Thymus (tissue), 11 donors: ENCODE results near the gene WIPF3. TPM values are rescaled to one million over a fixed set of nuclear protein-coding genes. Genes with fewer than 3 reads are reported as not detected.

Experiments
- DNase-seq, 9 donors: peaks; one replicate each; pipeline ENCODE4 v3.0.0-alpha.2; 2013; ENCODE audit warnings: low spot score in 9 of 9, low read depth in 6 of 9, missing footprints in 1 of 9
- H3K27ac ChIP-seq, 2 donors: one replicate each; pipeline ENCODE4 v1.5.1; 2013; ENCODE audit warnings: control low read depth in 1 of 2, low read depth in 1 of 2, low read length in 1 of 2, mild to moderate bottlenecking in 1 of 2, moderate library complexity in 1 of 2
- H3K27me3 ChIP-seq, 2 donors: one replicate each; pipeline ENCODE4 v1.5.1; 2013; ENCODE audit warnings: low read length in 1 of 2; ENCODE audit not compliant: control insufficient read depth in 2 of 2, insufficient read depth in 1 of 2
- H3K36me3 ChIP-seq, 2 donors: one replicate each; pipeline ENCODE4 v1.5.1; 2013; ENCODE audit warnings: low read length in 1 of 2, mild to moderate bottlenecking in 1 of 2, moderate library complexity in 1 of 2; ENCODE audit not compliant: control insufficient read depth in 2 of 2, insufficient read depth in 2 of 2
- H3K4me1 ChIP-seq, 2 donors: one replicate each; pipeline ENCODE4 v1.5.1; 2013; ENCODE audit warnings: low read length in 2 of 2; ENCODE audit not compliant: control insufficient read depth in 2 of 2, insufficient read depth in 2 of 2
- H3K4me3 ChIP-seq, 2 donors: one replicate each; pipeline ENCODE4 v1.5.1; 2013; ENCODE audit warnings: low read length in 2 of 2, control low read depth in 1 of 2, mild to moderate bottlenecking in 1 of 2
- H3K9me3 ChIP-seq, 2 donors: one replicate each; pipeline ENCODE4 v1.5.1; 2013; ENCODE audit warnings: low read length in 1 of 2, mild to moderate bottlenecking in 1 of 2; ENCODE audit not compliant: control insufficient read depth in 2 of 2, insufficient read depth in 1 of 2
- WGBS: extraction: QIAGEN DNeasy Blood & Tissue Kit; methylation state at CpG from one replicate; pipeline ENCODE4 v1.1.7; 2013; 5-methylcytosine and 5-hydroxymethylcytosine counted together
- polyA plus RNA-seq: library from polyadenylated mRNA; stranded (reverse); fragments of 200-250 nt; gene quantifications from one replicate; pipeline ENCODE4 v1.2.3, GENCODE V29; 2013
- total RNA-seq: library from RNA; stranded (reverse); fragments of 120-200 nt; gene quantifications from one replicate; pipeline ENCODE4 v1.2.4, GENCODE V29; 2013
- donor health status: healthy.

WIPF3 gene
- total and polyA plus RNA-seq, 2 donors: 0.14 to 0.55 TPM

DNA sequence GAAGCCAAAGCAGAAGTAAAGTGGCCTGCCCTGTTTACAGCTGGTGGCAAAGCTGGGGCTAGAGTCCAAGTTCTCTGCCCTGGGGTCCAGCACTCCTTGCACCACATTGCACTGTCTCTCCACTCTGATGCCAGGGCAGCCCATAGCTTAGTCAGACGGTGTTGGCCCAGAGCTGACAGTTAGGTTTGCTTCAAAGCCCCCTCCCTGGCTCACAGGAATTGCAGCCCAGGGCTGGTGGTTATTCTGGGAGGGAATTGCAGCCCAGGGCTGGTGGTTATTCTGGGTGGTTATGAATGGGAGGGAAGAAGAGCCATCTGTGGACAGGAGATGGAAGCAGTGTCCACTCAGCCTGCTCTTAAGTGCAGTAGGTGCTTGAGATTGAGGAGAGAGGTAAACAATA, 94.4 kb downstream of the WIPF3 start:
- H3K4me3 ChIP-seq: no peak overlapping the region
- H3K27me3 ChIP-seq: no peaks in the 10 kb centered on the region
- H3K9me3 ChIP-seq: peaks cover 1 to 5% of the 10 kb centered on the region in 2 donors
- DNase-seq: no peak
- WGBS: 73% methylated on average over 1 of the region's 1 CpG
- no peaks in the 10 kb centered on the region for H3K36me3 ChIP-seq
- no peaks in the 10 kb centered on the region for H3K4me1 ChIP-seq
- no peak overlapping the region for H3K27ac ChIP-seq

DNA sequence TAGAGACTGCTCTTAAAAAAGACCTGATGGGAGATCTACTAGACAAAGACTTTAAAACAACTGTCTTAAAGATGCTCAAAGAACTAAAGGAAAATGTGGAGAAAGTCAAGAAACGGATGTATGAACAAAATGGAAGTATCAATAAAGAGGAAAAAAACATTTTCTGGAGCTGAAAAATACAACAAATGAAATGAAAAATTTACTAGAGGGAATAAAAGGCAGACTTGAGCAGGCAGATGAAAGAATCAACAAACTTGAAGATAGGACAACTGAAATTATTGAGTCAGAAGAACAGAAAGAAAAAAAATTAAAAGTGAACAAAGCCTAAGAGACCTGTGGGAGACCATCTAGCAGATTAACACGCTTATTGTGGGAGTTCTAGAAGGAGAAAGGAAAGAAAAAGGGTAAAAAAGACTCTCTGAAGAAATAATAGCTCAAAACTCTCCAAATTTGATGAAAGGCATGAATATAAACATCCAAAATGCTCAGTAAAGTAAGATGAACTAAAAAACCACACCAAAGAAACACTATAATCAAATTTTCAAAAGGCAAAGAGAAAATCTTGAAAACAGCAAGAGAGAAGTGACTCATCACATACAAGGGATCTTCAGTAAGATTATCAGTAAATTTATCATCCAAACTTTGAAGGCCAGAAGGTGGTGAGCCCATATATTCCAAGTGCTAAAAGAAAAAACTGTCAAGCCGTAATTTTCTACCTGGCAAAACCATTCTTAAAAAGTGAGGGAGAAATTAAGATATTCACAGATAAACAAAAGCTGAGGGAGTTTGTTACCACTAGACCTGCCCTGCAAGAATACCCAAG, 100.1 kb downstream of the WIPF3 start:
- H3K4me1 ChIP-seq: no peaks in the 10 kb centered on the region
- H3K4me3 ChIP-seq: no peak overlapping the region
- no peak overlapping the region for H3K27ac ChIP-seq
- no peaks in the 10 kb centered on the region for H3K27me3 ChIP-seq
- no peak for DNase-seq
- H3K9me3 ChIP-seq: peaks cover 1 to 5% of the 10 kb centered on the region in 2 donors
- WGBS: 94% methylated on average over 3 of the region's 3 CpGs
- H3K36me3 ChIP-seq: no peaks in the 10 kb centered on the region

DNA sequence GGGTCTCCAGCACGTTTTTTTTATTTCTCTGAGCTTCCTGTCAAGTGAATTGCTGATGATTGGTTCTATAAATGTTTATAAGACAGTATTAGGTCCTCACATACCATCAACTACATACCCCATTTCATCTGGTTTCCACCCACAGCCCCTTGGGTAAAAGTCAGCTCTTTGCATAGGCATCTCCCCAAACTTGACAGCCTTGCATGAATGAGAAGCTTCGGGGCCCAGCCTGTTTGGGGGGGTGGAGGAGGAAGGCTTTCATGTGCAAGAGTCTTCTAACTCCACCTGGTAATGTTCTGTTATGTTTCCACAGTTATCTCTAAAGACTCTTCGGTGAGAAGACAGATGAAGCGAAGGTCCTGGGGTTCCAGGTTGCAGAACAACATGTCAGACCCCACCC, 107.9 kb downstream of the WIPF3 start:
- 86% methylated on average over 4 of the region's 4 CpGs for WGBS
- Histone ChIP-seq H3K4me1 (no peaks in the 10 kb centered on the region), H3K9me3 (no peaks in the 10 kb centered on the region), H3K27ac (no peak overlapping the region), H3K27me3 (no peaks in the 10 kb centered on the region), H3K4me3 (no peak overlapping the region), H3K36me3 (peaks cover 0 to 7% of the 10 kb centered on the region in 2 donors)
- DNase-seq: no peak

DNA sequence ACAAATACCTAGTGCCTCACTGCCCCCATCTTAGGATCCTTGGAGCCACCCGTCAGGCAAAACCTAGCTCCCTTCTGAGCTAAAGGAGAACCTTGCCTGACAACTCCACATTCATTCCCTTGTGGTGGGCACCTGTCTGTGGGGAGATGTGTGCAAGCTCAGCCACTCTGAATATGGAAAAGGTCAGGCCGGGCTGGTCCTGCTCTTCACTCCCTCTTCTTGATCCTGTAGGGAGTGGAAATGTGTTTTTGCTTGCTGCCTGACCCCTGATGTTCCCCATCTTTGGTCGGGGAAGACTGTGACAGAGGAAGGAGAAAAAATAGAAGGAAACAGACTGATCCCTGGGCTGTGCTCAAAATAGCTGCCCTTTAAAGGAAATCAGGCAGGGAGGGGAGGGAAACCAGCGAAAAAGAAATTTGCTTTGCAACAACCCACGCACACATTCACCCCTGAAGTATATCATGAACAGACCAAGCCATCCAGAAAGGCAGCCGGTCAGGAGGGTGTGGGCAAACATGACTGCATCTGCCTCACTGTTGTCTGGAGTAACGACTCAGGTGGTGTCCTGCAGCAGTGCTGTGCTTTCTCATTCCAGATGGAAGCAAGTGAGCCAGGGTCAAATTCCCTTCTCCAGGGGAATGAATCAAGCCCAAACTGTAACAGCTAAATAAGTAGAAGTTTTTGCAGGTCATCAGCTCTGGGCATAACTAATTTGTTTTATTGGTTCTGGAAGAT, 109.3 kb downstream of the WIPF3 start:
- H3K4me3 ChIP-seq: no peak overlapping the region
- H3K27me3 ChIP-seq: no peaks in the 10 kb centered on the region
- no peak overlapping the region for H3K27ac ChIP-seq
- H3K9me3 ChIP-seq: no peaks in the 10 kb centered on the region
- no peaks in the 10 kb centered on the region for H3K4me1 ChIP-seq
- no peak for DNase-seq
- H3K36me3 ChIP-seq: peaks cover 5 to 20% of the 10 kb centered on the region in 2 donors
- 60% methylated on average over 7 of the region's 7 CpGs for WGBS

DNA sequence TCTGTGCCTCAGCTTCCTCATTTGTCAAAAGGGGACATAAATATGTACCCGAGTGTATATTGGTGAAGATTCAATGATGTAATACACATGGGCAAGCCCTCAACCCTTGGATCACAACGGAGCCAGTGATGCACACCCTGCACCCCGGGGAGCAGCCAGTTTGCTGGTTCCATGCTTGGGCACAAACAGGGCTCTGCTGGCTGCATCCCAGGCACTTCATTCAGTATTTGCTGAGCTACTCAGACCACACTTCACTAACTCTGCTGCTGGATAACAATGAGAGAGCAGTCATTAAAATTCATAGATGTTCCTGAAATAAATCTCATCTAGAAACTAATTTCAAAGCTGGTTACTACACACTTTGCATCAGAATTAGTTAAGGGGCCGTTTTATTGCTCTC, 111.3 kb downstream of the WIPF3 start:
- no peak for DNase-seq
- Histone ChIP-seq H3K4me1 (no peaks in the 10 kb centered on the region), H3K4me3 (no peak overlapping the region), H3K36me3 (peaks cover 14 to 36% of the 10 kb centered on the region in 2 donors), H3K27me3 (no peaks in the 10 kb centered on the region), H3K9me3 (no peaks in the 10 kb centered on the region), H3K27ac (no peak overlapping the region)
- 96% methylated on average over 4 of the region's 4 CpGs for WGBS

DNA sequence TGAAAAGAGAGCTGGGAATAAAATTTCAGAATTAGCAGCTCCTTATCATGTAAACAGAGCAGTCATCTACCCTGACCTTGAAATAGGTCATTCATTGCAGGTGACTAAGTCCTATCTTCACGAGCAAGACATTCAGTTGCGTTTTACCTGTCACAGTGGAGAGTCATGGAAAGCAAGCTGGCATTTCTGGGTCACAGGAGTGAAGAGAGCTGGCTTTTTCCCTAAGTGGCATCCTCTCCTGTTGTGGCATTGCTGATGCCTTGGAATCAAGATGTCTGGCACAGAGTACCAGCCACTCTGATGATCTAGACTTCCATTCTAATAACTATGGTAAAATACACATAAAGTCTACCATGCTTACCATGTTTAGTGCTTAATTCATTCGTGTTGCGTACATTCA, 112.5 kb downstream of the WIPF3 start:
- H3K4me3 ChIP-seq: no peak overlapping the region
- no peaks in the 10 kb centered on the region for H3K27me3 ChIP-seq
- no peaks in the 10 kb centered on the region for H3K4me1 ChIP-seq
- no peaks in the 10 kb centered on the region for H3K9me3 ChIP-seq
- 97% methylated on average over 4 of the region's 4 CpGs for WGBS
- no peak overlapping the region for H3K27ac ChIP-seq
- DNase-seq: no peak
- H3K36me3 ChIP-seq: peaks cover 25 to 48% of the 10 kb centered on the region in 2 donors

DNA sequence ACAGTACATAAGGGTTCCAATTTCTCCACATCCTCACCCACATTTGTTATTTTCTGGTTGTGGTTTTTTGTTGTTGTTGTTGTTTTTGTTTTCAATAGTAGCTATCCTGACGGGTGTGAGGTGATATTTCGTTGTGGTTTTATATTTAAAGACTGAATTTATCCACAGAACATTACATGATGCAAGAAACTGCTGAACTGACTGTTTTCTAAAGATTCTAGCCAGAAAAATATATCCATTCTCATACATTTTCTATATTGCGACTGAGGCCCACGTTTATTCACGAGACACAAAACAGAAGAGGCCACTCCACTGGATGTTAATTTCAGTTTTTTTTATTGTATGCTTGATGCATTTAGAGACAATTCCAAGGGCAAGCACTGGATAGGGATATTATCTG, 113.5 kb downstream of the WIPF3 start:
- DNase-seq: no peak
- Histone ChIP-seq H3K4me3 (no peak overlapping the region), H3K27me3 (no peaks in the 10 kb centered on the region), H3K36me3 (peaks cover 30 to 55% of the 10 kb centered on the region in 2 donors), H3K9me3 (no peaks in the 10 kb centered on the region), H3K4me1 (no peaks in the 10 kb centered on the region), H3K27ac (no peak overlapping the region)
- WGBS: 98% methylated on average over 5 of the region's 5 CpGs

DNA sequence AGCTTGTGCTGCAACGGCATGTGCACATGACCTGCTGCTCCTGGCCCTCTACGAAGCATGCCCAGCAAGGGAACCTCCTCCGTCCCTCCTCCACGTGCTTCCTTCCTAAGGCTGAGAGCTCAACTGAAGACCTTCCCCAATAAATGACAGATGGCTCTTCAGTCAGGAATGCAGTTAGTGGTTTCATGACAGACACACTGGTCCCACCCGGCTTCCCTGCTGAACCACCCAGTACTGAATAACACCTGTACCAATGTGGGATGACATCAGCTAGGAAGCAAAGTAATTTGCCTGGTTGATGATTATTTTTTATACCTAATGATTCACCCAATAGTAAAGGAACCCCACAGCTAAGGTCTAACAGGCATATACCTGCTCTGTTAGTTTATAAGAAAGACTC, 114.2 kb downstream of the WIPF3 start:
- H3K27ac ChIP-seq: no peak overlapping the region
- DNase-seq: no peak
- WGBS: 87% methylated on average over 5 of the region's 5 CpGs
- H3K36me3 ChIP-seq: peaks cover 30 to 60% of the 10 kb centered on the region in 2 donors
- H3K27me3 ChIP-seq: no peaks in the 10 kb centered on the region
- no peak overlapping the region for H3K4me3 ChIP-seq
- no peaks in the 10 kb centered on the region for H3K4me1 ChIP-seq
- no peaks in the 10 kb centered on the region for H3K9me3 ChIP-seq

DNA sequence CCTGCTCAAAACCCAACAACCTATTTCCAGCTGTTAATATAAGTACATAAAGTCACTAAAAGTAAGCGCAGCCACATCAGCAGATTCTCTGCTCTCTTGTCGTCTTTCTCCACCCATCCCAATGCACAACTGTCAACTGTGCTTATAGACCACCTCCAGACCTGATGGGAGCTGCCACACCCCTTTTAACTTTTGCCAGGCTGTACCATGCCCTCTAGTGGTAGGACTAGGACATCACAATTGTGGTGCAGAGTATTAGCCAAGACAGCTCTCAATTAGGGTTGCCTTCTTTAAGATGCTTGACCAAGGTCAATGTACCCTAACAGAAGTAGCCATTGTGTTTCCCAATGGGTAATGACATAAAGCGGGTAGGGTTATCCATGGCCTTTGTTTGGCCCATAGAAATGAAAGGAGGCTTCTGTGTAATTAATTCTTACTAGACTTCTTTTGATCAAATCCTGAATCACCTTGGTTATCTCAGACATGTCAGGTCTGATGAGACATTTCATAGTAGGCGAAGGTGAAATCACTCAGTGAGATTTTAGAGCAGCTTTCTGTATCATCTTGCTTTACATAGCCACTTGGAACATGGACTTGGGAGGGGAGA, 115.2 kb downstream of the WIPF3 start:
- Histone ChIP-seq H3K27me3 (no peaks in the 10 kb centered on the region), H3K36me3 (peaks cover 30 to 67% of the 10 kb centered on the region in 2 donors), H3K27ac (no peak overlapping the region), H3K4me3 (no peak overlapping the region), H3K4me1 (no peaks in the 10 kb centered on the region), H3K9me3 (no peaks in the 10 kb centered on the region)
- DNase-seq: peak; percentile 18 to 71 (median 34)
- 69% methylated on average over 4 of the region's 4 CpGs for WGBS
